ENCODE results near the gene SESN1.

DNA sequence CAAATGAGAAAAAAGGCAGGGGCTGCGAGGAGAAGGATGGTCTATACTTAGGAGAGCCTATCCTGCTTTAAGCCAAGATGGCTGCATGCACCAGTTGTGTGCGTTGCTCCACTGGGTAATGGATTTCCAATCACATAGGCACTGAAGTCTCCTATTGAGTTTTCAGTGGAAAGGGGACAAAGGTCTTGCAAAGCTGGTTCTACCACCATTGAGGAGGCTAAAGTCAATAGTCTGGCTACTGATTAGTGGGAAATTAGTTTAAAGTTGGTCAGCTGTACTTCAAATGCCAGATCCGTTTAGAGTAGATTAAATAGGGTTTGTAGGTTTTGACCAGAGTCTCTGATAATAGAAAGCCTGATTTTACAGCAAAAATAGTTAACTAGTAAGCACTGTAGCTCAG, 104.9 kb downstream of the SESN1 start:
- TF ChIP-seq, protein P1, sequence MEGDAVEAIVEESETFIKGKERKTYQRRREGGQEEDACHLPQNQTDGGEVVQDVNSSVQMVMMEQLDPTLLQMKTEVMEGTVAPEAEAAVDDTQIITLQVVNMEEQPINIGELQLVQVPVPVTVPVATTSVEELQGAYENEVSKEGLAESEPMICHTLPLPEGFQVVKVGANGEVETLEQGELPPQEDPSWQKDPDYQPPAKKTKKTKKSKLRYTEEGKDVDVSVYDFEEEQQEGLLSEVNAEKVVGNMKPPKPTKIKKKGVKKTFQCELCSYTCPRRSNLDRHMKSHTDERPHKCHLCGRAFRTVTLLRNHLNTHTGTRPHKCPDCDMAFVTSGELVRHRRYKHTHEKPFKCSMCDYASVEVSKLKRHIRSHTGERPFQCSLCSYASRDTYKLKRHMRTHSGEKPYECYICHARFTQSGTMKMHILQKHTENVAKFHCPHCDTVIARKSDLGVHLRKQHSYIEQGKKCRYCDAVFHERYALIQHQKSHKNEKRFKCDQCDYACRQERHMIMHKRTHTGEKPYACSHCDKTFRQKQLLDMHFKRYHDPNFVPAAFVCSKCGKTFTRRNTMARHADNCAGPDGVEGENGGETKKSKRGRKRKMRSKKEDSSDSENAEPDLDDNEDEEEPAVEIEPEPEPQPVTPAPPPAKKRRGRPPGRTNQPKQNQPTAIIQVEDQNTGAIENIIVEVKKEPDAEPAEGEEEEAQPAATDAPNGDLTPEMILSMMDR (IDR thresholded peaks at IDR 0.05; ENCODE audit: low read length), result no peak
- no peak for TF ChIP-seq EZH2phosphoT487 (IDR thresholded peaks at IDR 0.05; ENCODE audit: low read length)
- TF ChIP-seq EZH2 (optimal IDR thresholded peaks at IDR 0.05; ENCODE audit: low read depth, low read length), result no peak
